Nephron (organoid): ENCODE data around the gene SMTN.
"Not testable (repeated sequence)": the region's sequence is repeated elsewhere in the genome, so short reads cannot be mapped to it uniquely, and the experiment has no call there.

ENCODE experiments used
- H3K27ac Mint-ChIP-seq, 3 experiments: 2 replicates each; pipeline ENCODE4 v1.8.0; 2020; ENCODE audit warnings: mixed read lengths in 3 of 3, mild to moderate bottlenecking in 2 of 3, moderate library complexity in 1 of 3
- H3K27me3 Mint-ChIP-seq: 2 replicates; pipeline ENCODE4 v1.8.0; 2021; ENCODE audit warnings: low read depth, mild to moderate bottlenecking, moderate library complexity, mixed read lengths
- H3K36me3 Mint-ChIP-seq: 2 replicates; pipeline ENCODE4 v1.8.0; 2020; ENCODE audit warnings: low read depth, mixed read lengths
- H3K4me1 Mint-ChIP-seq: 2 replicates; pipeline ENCODE4 v1.8.0; 2020; ENCODE audit warnings: mixed read lengths
- H3K4me3 Mint-ChIP-seq, 3 experiments: 2 replicates each; pipeline ENCODE4 v1.8.0; 2020; ENCODE audit warnings: mild to moderate bottlenecking in 3 of 3, mixed read lengths in 3 of 3, moderate library complexity in 2 of 3
- H3K9me3 Mint-ChIP-seq: 2 replicates; pipeline ENCODE4 v1.8.0; 2020; ENCODE audit warnings: mixed read lengths
- CTCF ChIP-seq, 3 experiments: fragments of 200-600 bp; sonication (generic); IDR thresholded peaks; one replicate each; pipeline ENCODE4 v1.5.0; 2021; ENCODE audit warnings: antibody characterized with exemption in 3 of 3; ENCODE audit not compliant: unreplicated experiment in 3 of 3

The SMTN gene

GRCh38 chr22:31093086-31093850 is 12.2 kb downstream of the SMTN start:
- peaks cover 30% of the 10 kb centered on the region for H3K36me3 Mint-ChIP-seq
- H3K4me1 Mint-ChIP-seq: peaks cover 31% of the 10 kb centered on the region
- H3K27me3 Mint-ChIP-seq: no peaks in the 10 kb centered on the region
- H3K9me3 Mint-ChIP-seq: no peaks in the 10 kb centered on the region
- no peak overlapping the region for H3K27ac Mint-ChIP-seq
- TF ChIP-seq CTCF (IDR thresholded peaks at IDR 0.05; ENCODE audit: unreplicated experiment in 3 of 3): no peak
- no peak overlapping the region for H3K4me3 Mint-ChIP-seq

- Mint-ChIP-seq H3K36me3 (peaks cover 30% of the 10 kb centered on the region), H3K4me1 (peaks cover 31% of the 10 kb centered on the region), H3K27me3 (no peaks in the 10 kb centered on the region), H3K4me3 (peak overlapping the region in 2 of 3 experiments; percentile 9 to 67), H3K9me3 (no peaks in the 10 kb centered on the region), H3K27ac (peak overlapping the region in 1 of 3 experiments; percentile 50)
- TF ChIP-seq CTCF (IDR thresholded peaks at IDR 0.05; ENCODE audit: unreplicated experiment in 3 of 3): no peak
Measured at GRCh38 chr22:31094021-31094551, 13.0 kb downstream of the SMTN start.

- Mint-ChIP-seq H3K4me1 (peaks cover 31% of the 10 kb centered on the region), H3K4me3 (peak overlapping the region in 1 of 3 experiments; percentile 38), H3K27ac (peak overlapping the region in 1 of 3 experiments; percentile 50), H3K36me3 (peaks cover 30% of the 10 kb centered on the region), H3K9me3 (no peaks in the 10 kb centered on the region), H3K27me3 (no peaks in the 10 kb centered on the region)
- no peak for TF ChIP-seq CTCF (IDR thresholded peaks at IDR 0.05; ENCODE audit: unreplicated experiment in 3 of 3)
Measured at GRCh38 chr22:31094741-31095140, 13.6 kb downstream of the SMTN start.

GRCh38 chr22:31095637-31096249 is 14.6 kb downstream of the SMTN start:
- Mint-ChIP-seq H3K9me3 (no peaks in the 10 kb centered on the region), H3K27me3 (no peaks in the 10 kb centered on the region), H3K36me3 (peaks cover 35% of the 10 kb centered on the region), H3K4me3 (peak overlapping the region in 1 of 3 experiments; percentile 29), H3K27ac (peak overlapping the region in 1 of 3 experiments; percentile 17), H3K4me1 (peaks cover 31% of the 10 kb centered on the region)
- no peak for TF ChIP-seq CTCF (IDR thresholded peaks at IDR 0.05; ENCODE audit: unreplicated experiment in 3 of 3)

GRCh38 chr22:31096657-31097279 is 15.7 kb downstream of the SMTN start:
- no peak for TF ChIP-seq CTCF (IDR thresholded peaks at IDR 0.05; ENCODE audit: unreplicated experiment in 3 of 3)
- H3K27ac Mint-ChIP-seq: peak overlapping the region in 1 of 3 experiments; percentile 17
- H3K4me1 Mint-ChIP-seq: peaks cover 31% of the 10 kb centered on the region
- peaks cover 41% of the 10 kb centered on the region for H3K36me3 Mint-ChIP-seq
- H3K9me3 Mint-ChIP-seq: no peaks in the 10 kb centered on the region
- no peaks in the 10 kb centered on the region for H3K27me3 Mint-ChIP-seq
- H3K4me3 Mint-ChIP-seq: no peak overlapping the region

- peaks cover 46% of the 10 kb centered on the region for H3K36me3 Mint-ChIP-seq
- not testable (repeated sequence) for H3K27me3 Mint-ChIP-seq, H3K9me3 Mint-ChIP-seq
Measured at GRCh38 chr22:31097539-31097938, 16.4 kb downstream of the SMTN start.

More at GRCh38 chr22:31097539-31097938, 16.4 kb downstream of the SMTN start:
- H3K4me1 Mint-ChIP-seq: peaks cover 31% of the 10 kb centered on the region
- not testable (repeated sequence) for H3K27ac Mint-ChIP-seq, H3K4me3 Mint-ChIP-seq
